Measurements from ENCODE around the gene SLC25A3. TPM values are rescaled to one million over a fixed set of nuclear protein-coding genes. Genes with fewer than 3 reads are reported as not detected.

SLC25A3 gene
- total and polyA plus RNA-seq, 2 donors (not counting 1 experiment from before 2014, with no cell fraction given): 276 to 304 TPM

DNA sequence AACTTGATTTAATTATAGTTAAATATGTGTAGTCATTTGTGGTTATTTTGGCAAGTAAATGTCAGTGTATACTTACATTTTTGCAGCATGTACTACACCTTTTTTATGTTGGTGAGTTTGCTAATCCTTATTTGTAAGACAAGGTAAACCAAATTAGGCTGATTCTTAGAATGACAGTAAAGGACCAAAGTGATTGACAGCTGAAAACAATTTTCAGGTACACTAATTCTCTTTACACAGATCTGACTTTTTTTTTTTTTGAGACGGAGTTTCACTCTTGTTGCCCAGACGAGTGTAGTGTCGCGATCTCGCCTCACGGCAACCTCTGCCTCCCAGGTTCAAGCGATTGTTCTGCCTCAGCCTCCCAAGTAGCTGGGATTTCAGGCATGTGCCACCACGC lies 8.4 kb downstream of the SLC25A3 start:
- H3K27me3 ChIP-seq (replicated peaks in 1 of 4; ENCODE audit: control extremely low read depth in 1 of 4, control insufficient read depth in 3 of 4, insufficient read depth in 4 of 4, low read length in 3 of 4): no peaks in the 10 kb centered on the region
- H3K27me3 Mint-ChIP-seq: no peaks in the 10 kb centered on the region
- no peak overlapping the region for H3K4me3 Mint-ChIP-seq
- POLR2A ChIA-PET: no interaction called here
- no peak for ATAC-seq (ENCODE audit: low read depth)
- H3K9me3 ChIP-seq (ENCODE audit: control extremely low read depth in 1 of 3, control insufficient read depth in 2 of 3, insufficient read depth in 1 of 3, low read length in 2 of 3): no peaks in the 10 kb centered on the region
- H3K79me2 ChIP-seq (ENCODE audit: control insufficient read depth, insufficient read depth, low read length): peaks cover 12% of the 10 kb centered on the region
- H3K9ac ChIP-seq (ENCODE audit: low read length): no peak overlapping the region
- H2AFZ ChIP-seq (ENCODE audit: insufficient read depth, low read depth, low read length, poor library complexity, severe bottlenecking): no peak overlapping the region
- no peak for TF ChIP-seq EZH2 (IDR thresholded peaks at IDR 0.05; ENCODE audit: borderline replicate concordance, insufficient read depth, low read depth, low read length, poor library complexity, severe bottlenecking)
- TF ChIP-seq, protein P1, sequence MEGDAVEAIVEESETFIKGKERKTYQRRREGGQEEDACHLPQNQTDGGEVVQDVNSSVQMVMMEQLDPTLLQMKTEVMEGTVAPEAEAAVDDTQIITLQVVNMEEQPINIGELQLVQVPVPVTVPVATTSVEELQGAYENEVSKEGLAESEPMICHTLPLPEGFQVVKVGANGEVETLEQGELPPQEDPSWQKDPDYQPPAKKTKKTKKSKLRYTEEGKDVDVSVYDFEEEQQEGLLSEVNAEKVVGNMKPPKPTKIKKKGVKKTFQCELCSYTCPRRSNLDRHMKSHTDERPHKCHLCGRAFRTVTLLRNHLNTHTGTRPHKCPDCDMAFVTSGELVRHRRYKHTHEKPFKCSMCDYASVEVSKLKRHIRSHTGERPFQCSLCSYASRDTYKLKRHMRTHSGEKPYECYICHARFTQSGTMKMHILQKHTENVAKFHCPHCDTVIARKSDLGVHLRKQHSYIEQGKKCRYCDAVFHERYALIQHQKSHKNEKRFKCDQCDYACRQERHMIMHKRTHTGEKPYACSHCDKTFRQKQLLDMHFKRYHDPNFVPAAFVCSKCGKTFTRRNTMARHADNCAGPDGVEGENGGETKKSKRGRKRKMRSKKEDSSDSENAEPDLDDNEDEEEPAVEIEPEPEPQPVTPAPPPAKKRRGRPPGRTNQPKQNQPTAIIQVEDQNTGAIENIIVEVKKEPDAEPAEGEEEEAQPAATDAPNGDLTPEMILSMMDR (IDR thresholded peaks at IDR 0.05): no peak
- no peak overlapping the region for H3K27ac ChIP-seq (ENCODE audit: low read length in 2 of 2)
- no peak overlapping the region for H3K27ac Mint-ChIP-seq
- DNase-seq: no peak
- intact Hi-C loops (cut with micrococcal nuclease): no loop called here
- 100% methylated on average over 7 of the region's 8 CpGs for WGBS (ENCODE audit: insufficient coverage)
- CTCF ChIA-PET: interaction anchor here (1.0 to 1.5 kb wide), 2 partner anchors 51 to 52 kb away, joined by 3 to 4 read pairs; no protein-coding TSS in a partner anchor
- H3K4me1 Mint-ChIP-seq: peaks cover 8% of the 10 kb centered on the region
- peaks cover under 1% of the 10 kb centered on the region in 2 donors for H3K4me1 ChIP-seq (ENCODE audit: control insufficient read depth in 2 of 2, insufficient read depth in 2 of 2, low read length in 2 of 2)
- no peaks in the 10 kb centered on the region for H4K20me1 ChIP-seq (ENCODE audit: control insufficient read depth, insufficient read depth, low read length, poor library complexity, severe bottlenecking)
- no peak overlapping the region for H3K4me2 ChIP-seq (replicated peaks; ENCODE audit: low read depth, low read length, poor library complexity, severe bottlenecking)
- H3K9me3 Mint-ChIP-seq (ENCODE audit: insufficient read depth): no peaks in the 10 kb centered on the region
- peaks cover 5 to 68% of the 10 kb centered on the region in 2 experiments for H3K36me3 ChIP-seq (replicated peaks in 1 of 2; ENCODE audit: control extremely low read depth in 1 of 2, control insufficient read depth in 1 of 2, extremely low read depth in 1 of 2, insufficient read depth in 2 of 2, low read length in 1 of 2)
- H3K4me3 ChIP-seq (ENCODE audit: control extremely low read depth in 1 of 5, extremely low read depth in 1 of 5, insufficient read depth in 1 of 5, low read depth in 2 of 5, low read length in 4 of 5): no peak overlapping the region

DNA sequence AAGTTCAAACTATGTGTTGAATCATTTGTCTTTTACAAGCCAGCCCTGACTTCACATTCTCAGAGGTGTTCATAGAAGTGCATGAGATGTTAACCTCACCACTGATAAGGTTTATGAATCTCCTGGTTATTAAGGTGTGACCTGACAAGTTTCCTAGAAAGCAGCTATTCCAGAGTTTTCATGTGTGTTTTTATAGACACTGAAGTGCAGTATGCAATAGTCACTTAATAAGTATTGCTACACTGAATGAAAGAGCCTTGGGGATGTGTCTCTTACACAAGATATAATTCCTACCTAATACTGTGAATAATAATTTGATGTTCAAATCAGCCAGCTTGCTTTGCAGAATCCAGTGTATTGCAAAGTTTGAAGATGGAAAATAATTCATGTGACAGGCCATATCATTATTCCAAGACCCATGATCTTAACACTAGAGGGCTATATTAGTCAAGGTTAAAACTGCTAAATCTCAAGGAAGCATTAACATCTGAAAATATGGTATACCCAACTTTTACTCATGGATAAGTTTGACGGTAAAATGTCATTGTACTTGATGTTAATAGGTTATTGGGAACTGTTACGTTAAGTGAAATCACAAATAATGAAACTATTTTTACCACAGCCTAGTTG lies 13.0 kb downstream of the SLC25A3 start:
- Histone ChIP-seq H3K9me3 (ENCODE audit: control extremely low read depth in 1 of 3, control insufficient read depth in 2 of 3, insufficient read depth in 1 of 3, low read length in 2 of 3) (no peaks in the 10 kb centered on the region), H3K9ac (ENCODE audit: low read length) (no peak overlapping the region), H3K4me1 (ENCODE audit: control insufficient read depth in 2 of 2, insufficient read depth in 2 of 2, low read length in 2 of 2) (peaks cover 4 to 12% of the 10 kb centered on the region in 2 donors), H3K27ac (ENCODE audit: low read length in 2 of 2) (peak overlapping the region in 1 of 2 donors; percentile 71), H3K79me2 (ENCODE audit: control insufficient read depth, insufficient read depth, low read length) (no peaks in the 10 kb centered on the region), H3K27me3 (replicated peaks in 1 of 4; ENCODE audit: control extremely low read depth in 1 of 4, control insufficient read depth in 3 of 4, insufficient read depth in 4 of 4, low read length in 3 of 4) (no peaks in the 10 kb centered on the region), H4K20me1 (ENCODE audit: control insufficient read depth, insufficient read depth, low read length, poor library complexity, severe bottlenecking) (no peaks in the 10 kb centered on the region), H3K36me3 (replicated peaks in 1 of 2; ENCODE audit: control extremely low read depth in 1 of 2, control insufficient read depth in 1 of 2, extremely low read depth in 1 of 2, insufficient read depth in 2 of 2, low read length in 1 of 2) (peaks cover 2 to 26% of the 10 kb centered on the region in 2 experiments), H2AFZ (ENCODE audit: insufficient read depth, low read depth, low read length, poor library complexity, severe bottlenecking) (peak overlapping the region; percentile 75), H3K4me3 (ENCODE audit: control extremely low read depth in 1 of 5, extremely low read depth in 1 of 5, insufficient read depth in 1 of 5, low read depth in 2 of 5, low read length in 4 of 5) (no peak overlapping the region), H3K4me2 (replicated peaks; ENCODE audit: low read depth, low read length, poor library complexity, severe bottlenecking) (peak overlapping the region; percentile 76)
- H3K27me3 Mint-ChIP-seq: no peaks in the 10 kb centered on the region
- no peaks in the 10 kb centered on the region for H3K9me3 Mint-ChIP-seq (ENCODE audit: insufficient read depth)
- peak overlapping the region; percentile 91 for H3K4me3 Mint-ChIP-seq
- H3K27ac Mint-ChIP-seq: no peak overlapping the region
- ATAC-seq (ENCODE audit: low read depth): no peak
- DNase-seq: no peak
- peaks cover 16% of the 10 kb centered on the region for H3K4me1 Mint-ChIP-seq
- ChIA-PET CTCF (interaction anchor here (0.7 to 6.1 kb wide), 16 partner anchors 8 to 74 kb away, joined by 3 to 36 read pairs (median 4); partner anchors contain the start of gene IKBIP), POLR2A (interaction anchor here (0.7 to 1.4 kb wide), 3 partner anchors 13 to 38 kb away, joined by 3 to 5 read pairs (median 3); partner anchors contain the start of genes IKBIP and SLC25A3)
- WGBS (ENCODE audit: insufficient coverage): no CpG with 5 or more reads among the region's 2 CpGs
- no peak for TF ChIP-seq EZH2 (IDR thresholded peaks at IDR 0.05; ENCODE audit: borderline replicate concordance, insufficient read depth, low read depth, low read length, poor library complexity, severe bottlenecking)
- TF ChIP-seq, protein P1 (IDR thresholded peaks at IDR 0.05): no peak
- intact Hi-C loops (cut with micrococcal nuclease): loop anchor here (1.0 kb wide), 1 partner anchor 48 kb away; no protein-coding TSS in a partner anchor
